ENCODE measurements around the gene CHST14.

CHST14 gene

GRCh38 chr15:40459391-40460015, 11.3 kb upstream of the CHST14 start:
- TF ChIP-seq ZFX (IDR thresholded peaks at IDR 0.05; ENCODE audit: borderline replicate concordance), result no peak
- no peak overlapping the region for H3K27ac ChIP-seq

- H3K27ac ChIP-seq, result no peak overlapping the region
- TF ChIP-seq CTCF (IDR thresholded peaks at IDR 0.05), result no peak
- TF ChIP-seq ZFX (IDR thresholded peaks at IDR 0.05; ENCODE audit: borderline replicate concordance), result no peak
Measured at GRCh38 chr15:40460404-40460803, 10.4 kb upstream of the CHST14 start.

GRCh38 chr15:40461958-40462357, 8.8 kb upstream of the CHST14 start:
- TF ChIP-seq CTCF (IDR thresholded peaks at IDR 0.05) (no peak), ZFX (IDR thresholded peaks at IDR 0.05; ENCODE audit: borderline replicate concordance) (no peak)
- H3K27ac ChIP-seq, result no peak overlapping the region

- H3K27ac ChIP-seq, result no peak overlapping the region
- TF ChIP-seq ZFX (IDR thresholded peaks at IDR 0.05; ENCODE audit: borderline replicate concordance) (no peak), CTCF (IDR thresholded peaks at IDR 0.05) (no peak)
Measured at GRCh38 chr15:40463279-40463678, 7.5 kb upstream of the CHST14 start.

- TF ChIP-seq ZFX (IDR thresholded peaks at IDR 0.05; ENCODE audit: borderline replicate concordance) (no peak), CTCF (IDR thresholded peaks at IDR 0.05) (no peak)
- no peak overlapping the region for H3K27ac ChIP-seq
Measured at GRCh38 chr15:40463886-40464545, 6.8 kb upstream of the CHST14 start.

- TF ChIP-seq CTCF (IDR thresholded peaks at IDR 0.05), result no peak
- TF ChIP-seq ZFX (IDR thresholded peaks at IDR 0.05; ENCODE audit: borderline replicate concordance), result no peak
Measured at GRCh38 chr15:40464595-40465185, 6.1 kb upstream of the CHST14 start.

GRCh38 chr15:40465939-40466338, 4.8 kb upstream of the CHST14 start:
- no peak for TF ChIP-seq CTCF (IDR thresholded peaks at IDR 0.05)
- TF ChIP-seq ZFX (IDR thresholded peaks at IDR 0.05; ENCODE audit: borderline replicate concordance), result no peak

More at GRCh38 chr15:40464595-40465185, 6.1 kb upstream of the CHST14 start:
- no peak overlapping the region for H3K27ac ChIP-seq

More at GRCh38 chr15:40465939-40466338, 4.8 kb upstream of the CHST14 start:
- no peak overlapping the region for H3K27ac ChIP-seq

All from 22Rv1 (cell line).